Neutrophil (primary cell): ENCODE results near the gene UPK1B.

Experiments used
- H3K27ac ChIP-seq: fragments of 200-600 bp; sonication (generic); 2 replicates; pipeline ENCODE4 v1.5.1; 2016; ENCODE audit warnings: mild to moderate bottlenecking, moderate library complexity
- H3K27me3 ChIP-seq: fragments of 200-600 bp; sonication (generic); 2 replicates; pipeline ENCODE4 v1.6.0; 2016; ENCODE audit warnings: mild to moderate bottlenecking
- H3K36me3 ChIP-seq: fragments of 200-600 bp; sonication (generic); 2 replicates; pipeline ENCODE4 v1.5.1; 2017
- H3K4me1 ChIP-seq, 2 experiments: fragments of 200-600 bp in 1 of 2; sonication (generic) in 1 of 2; 1 replicate in 1 of 2; 2 replicates in 1 of 2; pipeline versions ENCODE4 v1.5.1 to v1.6.1; 2013 to 2016; ENCODE audit warnings: low read depth in 1 of 2, low read length in 1 of 2, mild to moderate bottlenecking in 1 of 2, moderate library complexity in 1 of 2; ENCODE audit not compliant: control insufficient read depth in 1 of 2, insufficient read depth in 1 of 2
- H3K4me3 ChIP-seq, 2 experiments: fragments of 200-600 bp in 1 of 2; sonication (generic) in 1 of 2; 1 replicate in 1 of 2; 2 replicates in 1 of 2; pipeline ENCODE4 v1.5.1; 2013 to 2016; ENCODE audit warnings: low read depth in 1 of 2, low read length in 1 of 2, mild to moderate bottlenecking in 1 of 2, moderate library complexity in 1 of 2
- H3K9me3 ChIP-seq: fragments of 200-600 bp; sonication (generic); 2 replicates; pipeline ENCODE4 v1.5.1; 2016
- CTCF ChIP-seq: fragments of 200-600 bp; sonication (generic); IDR thresholded peaks from 2 replicates; pipeline ENCODE4 v1.5.1; 2016; ENCODE audit warnings: antibody characterized with exemption

UPK1B gene

GRCh38 chr3:119145128-119145499 lies 28.3 kb upstream of the UPK1B start:
- H3K4me3 ChIP-seq: no peak overlapping the region
- no peaks in the 10 kb centered on the region for H3K9me3 ChIP-seq
- H3K4me1 ChIP-seq: no peaks in the 10 kb centered on the region
- no peak for TF ChIP-seq CTCF
- no peak overlapping the region for H3K27ac ChIP-seq
- H3K27me3 ChIP-seq: no peaks in the 10 kb centered on the region
- no peaks in the 10 kb centered on the region for H3K36me3 ChIP-seq

DNA sequence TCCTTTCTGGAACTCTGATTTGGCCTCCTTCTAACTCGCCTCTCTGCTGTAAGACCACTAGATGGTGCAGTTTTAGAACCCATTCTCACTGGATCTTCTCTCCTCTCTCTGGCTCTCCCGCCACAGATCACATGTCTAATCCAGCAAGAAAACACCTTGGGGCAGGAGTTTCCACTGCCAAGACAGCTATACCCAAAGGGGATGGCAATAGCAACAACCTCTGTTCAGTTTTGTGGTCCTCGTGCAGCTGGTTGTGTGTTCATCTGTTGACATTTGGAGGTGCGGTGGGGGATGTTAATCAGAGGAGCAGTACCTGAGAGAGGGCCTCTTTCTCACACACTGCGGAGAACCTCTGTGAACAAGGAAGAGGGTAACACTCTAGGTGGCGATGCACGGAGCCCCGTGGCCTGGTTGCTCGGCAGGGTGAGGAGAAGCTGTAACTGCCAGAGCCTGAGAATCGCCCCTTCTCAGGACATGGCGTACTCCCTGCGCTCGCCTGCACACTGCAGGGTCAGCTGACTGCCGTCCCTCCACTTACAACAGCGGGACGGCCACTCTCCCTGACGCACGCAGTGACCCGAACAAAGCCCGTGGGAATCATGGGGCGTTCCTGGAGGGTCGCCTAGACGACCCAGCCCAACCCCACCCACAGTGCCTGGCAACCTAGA lies 27.8 kb upstream of the UPK1B start, which contains the start of gene TEX55:
TEX55 (plus strand) TSS at position 666 of the 668 bp plus-strand sequence. CDS start 25 bp downstream, outside the sequence.
- no peaks in the 10 kb centered on the region for H3K4me1 ChIP-seq
- H3K27ac ChIP-seq: no peak within 1 kb of the TSS
- H3K36me3 ChIP-seq: no peaks in the 10 kb centered on the region
- H3K27me3 ChIP-seq: no peaks in the 10 kb centered on the region
- H3K4me3 ChIP-seq: no peak within 1 kb of the TSS
- no peaks in the 10 kb centered on the region for H3K9me3 ChIP-seq
- TF ChIP-seq CTCF: no peak

DNA sequence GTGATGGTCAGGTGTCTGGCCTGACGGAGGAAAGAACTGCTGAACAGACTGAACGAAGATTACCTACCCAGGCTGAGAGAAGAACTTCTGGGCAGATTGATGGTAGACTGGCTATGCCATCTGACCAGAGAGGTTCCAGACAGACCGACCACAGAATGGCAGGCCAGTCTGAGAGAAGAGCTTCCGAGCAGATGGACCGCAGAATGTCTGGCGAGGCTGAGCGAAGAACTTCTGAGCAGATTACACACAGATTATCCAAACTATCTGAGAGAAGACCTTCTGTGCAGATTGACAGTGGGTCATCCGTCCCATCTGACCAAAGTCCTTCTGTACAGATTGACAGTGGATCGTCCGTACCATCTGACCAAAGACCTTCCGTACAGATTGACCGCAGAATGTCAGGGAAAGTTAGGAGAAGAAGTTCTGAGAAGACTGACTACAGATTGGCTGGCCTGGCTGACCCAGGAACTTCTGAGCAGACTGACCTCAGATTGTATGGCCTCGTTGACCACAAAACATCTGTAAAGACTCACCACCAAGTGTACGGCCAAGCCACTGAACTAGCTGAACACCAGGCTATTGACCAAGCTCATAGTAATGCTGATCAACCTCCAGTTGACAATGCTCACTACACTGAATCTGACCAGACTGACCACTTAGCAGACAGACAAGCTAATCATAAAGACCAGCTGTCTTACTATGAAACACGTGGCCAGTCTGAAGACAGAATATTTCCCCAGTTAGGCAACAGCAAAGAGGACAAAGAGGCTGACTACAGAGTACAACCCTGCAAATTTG lies 26.6 kb upstream of the UPK1B start:
- no peak overlapping the region for H3K27ac ChIP-seq
- no peak overlapping the region for H3K4me3 ChIP-seq

GRCh38 chr3:119147494-119147893 lies 25.9 kb upstream of the UPK1B start:
- no peaks in the 10 kb centered on the region for H3K9me3 ChIP-seq
- no peak overlapping the region for H3K27ac ChIP-seq

More for the DNA sequence above, 26.6 kb upstream of the UPK1B start:
- Histone ChIP-seq H3K27me3 (no peaks in the 10 kb centered on the region), H3K36me3 (no peaks in the 10 kb centered on the region), H3K9me3 (no peaks in the 10 kb centered on the region), H3K4me1 (no peaks in the 10 kb centered on the region)
- TF ChIP-seq CTCF: no peak

More at GRCh38 chr3:119147494-119147893, 25.9 kb upstream of the UPK1B start:
- Histone ChIP-seq H3K36me3 (no peaks in the 10 kb centered on the region), H3K27me3 (no peaks in the 10 kb centered on the region), H3K4me3 (no peak overlapping the region), H3K4me1 (no peaks in the 10 kb centered on the region)
- no peak for TF ChIP-seq CTCF
